ENCODE results near the gene WNT8B. TPM values are rescaled to one million over a fixed set of nuclear protein-coding genes. Genes with fewer than 3 reads are reported as not detected.

The WNT8B gene
- total and polyA plus RNA-seq, 9 of the 15 experiments (the other 6 are each of a cell fraction or from before 2014, with no cell fraction given), result not detected

DNA sequence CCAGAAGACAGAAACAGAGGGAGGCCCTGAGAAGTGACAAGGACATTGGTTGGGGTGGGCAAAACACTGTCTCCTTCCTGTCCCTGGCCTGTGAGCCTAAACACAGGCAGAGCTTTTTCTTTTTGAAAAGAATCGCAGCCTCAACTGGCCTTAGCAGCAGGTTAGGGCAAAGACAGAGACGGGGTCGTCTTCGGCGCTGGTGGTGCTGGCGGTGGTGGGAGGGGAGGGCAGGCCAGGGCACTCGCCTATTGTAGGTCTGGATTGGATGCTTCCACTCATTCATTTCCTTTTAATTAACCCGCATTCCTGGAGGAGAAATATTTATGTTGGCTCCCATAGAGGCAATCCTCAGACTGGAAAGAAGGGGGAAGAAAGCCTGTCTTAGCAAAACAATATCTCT is 22.6 kb downstream of the WNT8B start (continued):
- TF ChIP-seq, protein P1, sequence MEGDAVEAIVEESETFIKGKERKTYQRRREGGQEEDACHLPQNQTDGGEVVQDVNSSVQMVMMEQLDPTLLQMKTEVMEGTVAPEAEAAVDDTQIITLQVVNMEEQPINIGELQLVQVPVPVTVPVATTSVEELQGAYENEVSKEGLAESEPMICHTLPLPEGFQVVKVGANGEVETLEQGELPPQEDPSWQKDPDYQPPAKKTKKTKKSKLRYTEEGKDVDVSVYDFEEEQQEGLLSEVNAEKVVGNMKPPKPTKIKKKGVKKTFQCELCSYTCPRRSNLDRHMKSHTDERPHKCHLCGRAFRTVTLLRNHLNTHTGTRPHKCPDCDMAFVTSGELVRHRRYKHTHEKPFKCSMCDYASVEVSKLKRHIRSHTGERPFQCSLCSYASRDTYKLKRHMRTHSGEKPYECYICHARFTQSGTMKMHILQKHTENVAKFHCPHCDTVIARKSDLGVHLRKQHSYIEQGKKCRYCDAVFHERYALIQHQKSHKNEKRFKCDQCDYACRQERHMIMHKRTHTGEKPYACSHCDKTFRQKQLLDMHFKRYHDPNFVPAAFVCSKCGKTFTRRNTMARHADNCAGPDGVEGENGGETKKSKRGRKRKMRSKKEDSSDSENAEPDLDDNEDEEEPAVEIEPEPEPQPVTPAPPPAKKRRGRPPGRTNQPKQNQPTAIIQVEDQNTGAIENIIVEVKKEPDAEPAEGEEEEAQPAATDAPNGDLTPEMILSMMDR (IDR thresholded peaks at IDR 0.05 in 2 of 3, conservative IDR thresholded peaks at IDR 0.05 in 1 of 3; ENCODE audit: insufficient read depth in 2 of 3, low read depth in 1 of 3, low read length in 3 of 3), result no peak
- TF ChIP-seq MIER1 (IDR thresholded peaks at IDR 0.05; ENCODE audit: low read depth) (no peak), MNT (conservative IDR thresholded peaks at IDR 0.05) (no peak), ZNF561 (CRISPR knock-in tag; conservative IDR thresholded peaks at IDR 0.05) (no peak), MAFK (IDR thresholded peaks at IDR 0.05; ENCODE audit: low read length) (no peak), E2F8 (IDR thresholded peaks at IDR 0.05; ENCODE audit: low read depth, partially characterized antibody) (no peak)
